ENCODE measurements around the gene PTTG2. TPM values are rescaled to one million over a fixed set of nuclear protein-coding genes. Genes with fewer than 3 reads are reported as not detected.

PTTG2 gene
- total and polyA plus RNA-seq, 2 of the 4 experiments (the other 2 are of a cell fraction), result not detected

DNA sequence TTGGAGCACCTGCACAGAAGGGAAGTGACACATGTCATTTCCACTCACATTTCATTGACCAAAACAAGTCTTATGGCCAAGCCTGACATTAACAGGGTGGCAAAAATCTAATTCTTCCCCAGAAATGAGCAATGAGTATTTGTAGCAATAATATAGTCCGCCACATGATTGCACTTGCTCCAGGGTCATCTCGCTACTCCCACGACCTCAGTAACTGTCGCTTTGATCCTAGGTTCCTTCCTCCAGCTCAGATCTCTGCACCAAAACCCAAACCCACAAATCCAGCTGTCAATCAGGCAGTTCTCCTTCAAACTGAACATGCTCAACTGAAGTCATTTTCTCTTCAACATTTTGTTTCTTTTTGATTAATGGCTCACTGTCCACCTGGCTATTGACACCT lies 25.2 kb upstream of the PTTG2 start:
- Histone ChIP-seq H3K27me3 (ENCODE audit: control insufficient read depth, insufficient read depth, low read length) (peaks cover 42% of the 10 kb centered on the region), H3K9me1 (ENCODE audit: insufficient read depth, low read length) (no peaks in the 10 kb centered on the region), H3K14ac (replicated peaks; ENCODE audit: low read depth, low read length) (no peak overlapping the region), H4K20me1 (ENCODE audit: insufficient read depth, low read length) (no peaks in the 10 kb centered on the region), H4K91ac (ENCODE audit: insufficient read depth, low read depth, low read length) (no peak overlapping the region), H2AK9ac (replicated peaks; ENCODE audit: low read depth, low read length, poor library complexity) (no peak overlapping the region), H3K4ac (ENCODE audit: low read depth, low read length) (no peak overlapping the region), H2BK120ac (ENCODE audit: low read depth, low read length) (no peak overlapping the region), H3K9me3 (ENCODE audit: control insufficient read depth, insufficient read depth, low read length) (no peaks in the 10 kb centered on the region), H3K4me2 (ENCODE audit: low read depth, low read length) (no peak overlapping the region), H4K8ac (ENCODE audit: low read depth in 2 of 2, low read length in 2 of 2) (no peak overlapping the region), H2BK20ac (ENCODE audit: low read depth, low read length) (no peak overlapping the region), H3K27ac (ENCODE audit: insufficient read depth, low read length) (no peak overlapping the region), H2BK5ac (ENCODE audit: low read depth, low read length, poor library complexity, severe bottlenecking) (no peak overlapping the region), H3K9ac (ENCODE audit: low read depth, low read length) (no peak overlapping the region), H3K18ac (ENCODE audit: low read depth, low read length) (no peak overlapping the region), H3K36me3 (ENCODE audit: control insufficient read depth, insufficient read depth, low read length) (no peaks in the 10 kb centered on the region), H3K79me1 (ENCODE audit: low read depth in 1 of 2, low read length in 2 of 2) (no peaks in the 10 kb centered on the region), H2AFZ (replicated peaks; ENCODE audit: low read length, poor library complexity) (no peak overlapping the region), H2BK15ac (ENCODE audit: low read depth, low read length) (no peak overlapping the region), H3K4me1 (ENCODE audit: control insufficient read depth, insufficient read depth, low read length) (no peaks in the 10 kb centered on the region), H2AK5ac (ENCODE audit: low read depth, low read length) (no peak overlapping the region), H3K4me3 (ENCODE audit: insufficient read depth, low read depth, low read length) (no peak overlapping the region), H3K56ac (ENCODE audit: extremely low read depth, insufficient read depth, low read length) (no peak overlapping the region), H3K23ac (ENCODE audit: low read depth, low read length) (no peak overlapping the region), H4K5ac (ENCODE audit: low read depth, low read length) (no peak overlapping the region)
- ChIA-PET POLR2A (ENCODE audit: unreplicated experiment) (no interaction called here), CTCF (no interaction called here)
- TF ChIP-seq CEBPB (IDR thresholded peaks at IDR 0.05; ENCODE audit: low read depth, low read length) (no peak), FOS (IDR thresholded peaks at IDR 0.05; ENCODE audit: low read depth, low read length) (no peak), RAD21 (IDR thresholded peaks at IDR 0.05; ENCODE audit: low read length) (no peak), MAZ (IDR thresholded peaks at IDR 0.05; ENCODE audit: borderline replicate concordance, low read depth, low read length) (no peak), RCOR1 (IDR thresholded peaks at IDR 0.05; ENCODE audit: insufficient replicate concordance, low read length) (no peak), BHLHE40 (IDR thresholded peaks at IDR 0.05; ENCODE audit: low read depth, low read length) (no peak), CHD1 (IDR thresholded peaks at IDR 0.05; ENCODE audit: low read depth, low read length) (no peak)
- TF ChIP-seq, protein P1, sequence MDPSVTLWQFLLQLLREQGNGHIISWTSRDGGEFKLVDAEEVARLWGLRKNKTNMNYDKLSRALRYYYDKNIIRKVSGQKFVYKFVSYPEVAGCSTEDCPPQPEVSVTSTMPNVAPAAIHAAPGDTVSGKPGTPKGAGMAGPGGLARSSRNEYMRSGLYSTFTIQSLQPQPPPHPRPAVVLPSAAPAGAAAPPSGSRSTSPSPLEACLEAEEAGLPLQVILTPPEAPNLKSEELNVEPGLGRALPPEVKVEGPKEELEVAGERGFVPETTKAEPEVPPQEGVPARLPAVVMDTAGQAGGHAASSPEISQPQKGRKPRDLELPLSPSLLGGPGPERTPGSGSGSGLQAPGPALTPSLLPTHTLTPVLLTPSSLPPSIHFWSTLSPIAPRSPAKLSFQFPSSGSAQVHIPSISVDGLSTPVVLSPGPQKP (IDR thresholded peaks at IDR 0.05; ENCODE audit: borderline replicate concordance, low read depth, low read length), result no peak
- TF ChIP-seq, protein P2, sequence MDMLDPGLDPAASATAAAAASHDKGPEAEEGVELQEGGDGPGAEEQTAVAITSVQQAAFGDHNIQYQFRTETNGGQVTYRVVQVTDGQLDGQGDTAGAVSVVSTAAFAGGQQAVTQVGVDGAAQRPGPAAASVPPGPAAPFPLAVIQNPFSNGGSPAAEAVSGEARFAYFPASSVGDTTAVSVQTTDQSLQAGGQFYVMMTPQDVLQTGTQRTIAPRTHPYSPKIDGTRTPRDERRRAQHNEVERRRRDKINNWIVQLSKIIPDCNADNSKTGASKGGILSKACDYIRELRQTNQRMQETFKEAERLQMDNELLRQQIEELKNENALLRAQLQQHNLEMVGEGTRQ (IDR thresholded peaks at IDR 0.05; ENCODE audit: low read depth, low read length), result no peak
- TF ChIP-seq, protein P3, sequence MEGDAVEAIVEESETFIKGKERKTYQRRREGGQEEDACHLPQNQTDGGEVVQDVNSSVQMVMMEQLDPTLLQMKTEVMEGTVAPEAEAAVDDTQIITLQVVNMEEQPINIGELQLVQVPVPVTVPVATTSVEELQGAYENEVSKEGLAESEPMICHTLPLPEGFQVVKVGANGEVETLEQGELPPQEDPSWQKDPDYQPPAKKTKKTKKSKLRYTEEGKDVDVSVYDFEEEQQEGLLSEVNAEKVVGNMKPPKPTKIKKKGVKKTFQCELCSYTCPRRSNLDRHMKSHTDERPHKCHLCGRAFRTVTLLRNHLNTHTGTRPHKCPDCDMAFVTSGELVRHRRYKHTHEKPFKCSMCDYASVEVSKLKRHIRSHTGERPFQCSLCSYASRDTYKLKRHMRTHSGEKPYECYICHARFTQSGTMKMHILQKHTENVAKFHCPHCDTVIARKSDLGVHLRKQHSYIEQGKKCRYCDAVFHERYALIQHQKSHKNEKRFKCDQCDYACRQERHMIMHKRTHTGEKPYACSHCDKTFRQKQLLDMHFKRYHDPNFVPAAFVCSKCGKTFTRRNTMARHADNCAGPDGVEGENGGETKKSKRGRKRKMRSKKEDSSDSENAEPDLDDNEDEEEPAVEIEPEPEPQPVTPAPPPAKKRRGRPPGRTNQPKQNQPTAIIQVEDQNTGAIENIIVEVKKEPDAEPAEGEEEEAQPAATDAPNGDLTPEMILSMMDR (conservative IDR thresholded peaks at IDR 0.05; ENCODE audit: low read depth, low read length), result no peak
- WGBS, 2 experiments (ENCODE audit: extremely low coverage in 2 of 2, insufficient read length in 1 of 2), result 77% methylated on average over 3 of the region's 4 CpGs; no CpG with 5 or more reads in 1 of the 2 experiments
- intact Hi-C loops (cut with micrococcal nuclease) (no loop called here), dilution Hi-C loops (cut with HindIII; ENCODE audit: low sequenced_read_pairs, unreplicated experiment) (no loop called here), in situ Hi-C loops (cut with MboI; ENCODE audit: low sequenced_read_pairs) (no loop called here)
- ATAC-seq (ENCODE audit: low read depth) (no peak), DNase-seq (no peak)
- BruUV-seq (replicated peaks), result no TSS peak
